Endothelial cell of umbilical vein (primary cell): ENCODE results near the gene CYP8B1. TPM values are rescaled to one million over a fixed set of nuclear protein-coding genes. Genes with fewer than 3 reads are reported as not detected.

Experiments
- BruUV-seq: library from RNA; stranded (reverse); fragments of 400-500 nt; replicated peaks from 2 replicates; lab custom pipeline; 2021; lab: Mats Ljungman, UMichigan
- CTCF ChIA-PET: fragments of 300-600, 350-600 bp; sonication (Branson Sonifier 250); formaldehyde crosslinking; loops from one replicate; lab custom pipeline; 2021; ENCODE audit warnings: antibody characterized with exemption, inconsistent platforms; lab: Charles Lee
- POLR2A ChIA-PET: fragments of 300-600, 350-600 bp; sonication (Branson Sonifier 250); formaldehyde crosslinking; loops from one replicate; lab custom pipeline; 2021; ENCODE audit warnings: antibody characterized with exemption, inconsistent platforms; lab: Charles Lee
- DNase-seq: peaks from one replicate; pipeline ENCODE4 v3.0.0-alpha.2; 2011; ENCODE audit warnings: low read depth, low spot score
- FAIRE-seq: peaks from 2 replicates; lab custom pipeline; 2011; peaks lifted over from hg19 to GRCh38; lab: Jason Lieb, UNC
- H2AFZ ChIP-seq: 2 replicates; pipeline ENCODE4 v1.6.0; 2012; ENCODE audit warnings: low read depth, low read length, control low read depth, inconsistent platforms
- H3K27ac ChIP-seq: 2 replicates; pipeline ENCODE4 v1.5.1; 2011; ENCODE audit warnings: low read depth, mild to moderate bottlenecking, control low read depth, low read length, moderate library complexity; ENCODE audit not compliant: insufficient read depth
- H3K27me3 ChIP-seq, 2 experiments: 2 replicates each; pipeline versions ENCODE4 v1.6.0 to v1.6.1; 2011; ENCODE audit warnings: low read length in 2 of 2, mixed read lengths in 1 of 2; ENCODE audit not compliant: control insufficient read depth in 2 of 2, insufficient read depth in 2 of 2
- H3K36me3 ChIP-seq, 2 experiments: 2 replicates in 1 of 2; 3 replicates in 1 of 2; pipeline ENCODE4 v1.5.1; 2011; ENCODE audit warnings: low read length in 2 of 2, mild to moderate bottlenecking in 1 of 2, moderate library complexity in 1 of 2; ENCODE audit not compliant: control insufficient read depth in 2 of 2, insufficient read depth in 2 of 2; ENCODE audit errors: extremely low read depth in 1 of 2
- H3K4me1 ChIP-seq: 3 replicates; pipeline ENCODE4 v1.5.1; 2011; ENCODE audit warnings: mild to moderate bottlenecking, low read length; ENCODE audit not compliant: control insufficient read depth, insufficient read depth; ENCODE audit errors: extremely low read depth
- H3K4me2 ChIP-seq: 2 replicates; pipeline ENCODE4 v1.6.1; 2011; ENCODE audit warnings: low read length, control low read depth, mixed read lengths; ENCODE audit not compliant: insufficient read depth
- H3K4me3 ChIP-seq, 3 experiments: fragments of 200-600 bp in 1 of 3; sonication (generic), shearing (Covaris generic) in 1 of 3; replicated peaks in 1 of 3; 2 replicates each; pipeline ENCODE4 v1.5.1; 2011 to 2016; ENCODE audit warnings: control low read depth in 3 of 3, low read length in 3 of 3, mild to moderate bottlenecking in 2 of 3, inconsistent platforms in 1 of 3, low read depth in 1 of 3, moderate library complexity in 1 of 3; ENCODE audit not compliant: insufficient read depth in 1 of 3
- H3K79me2 ChIP-seq: 2 replicates; pipeline ENCODE4 v1.6.0; 2012; ENCODE audit warnings: low read length, inconsistent platforms; ENCODE audit not compliant: control insufficient read depth, insufficient read depth
- H3K9ac ChIP-seq: replicated peaks from 2 replicates; pipeline ENCODE3; 2011; ENCODE audit warnings: low read length, control low read depth; ENCODE audit not compliant: insufficient read depth; ENCODE audit errors: extremely low read depth
- H3K9me1 ChIP-seq: replicated peaks from 3 replicates; pipeline ENCODE4 v1.6.0; 2011; ENCODE audit warnings: mild to moderate bottlenecking, low read length; ENCODE audit not compliant: control insufficient read depth, insufficient read depth; ENCODE audit errors: extremely low read depth
- H3K9me3 ChIP-seq: replicated peaks from 2 replicates; pipeline ENCODE4 v1.5.1; 2012; ENCODE audit warnings: low read length, inconsistent platforms; ENCODE audit not compliant: control insufficient read depth, insufficient read depth
- H4K20me1 ChIP-seq: replicated peaks from 2 replicates; pipeline ENCODE3; 2011; ENCODE audit warnings: mild to moderate bottlenecking, low read length; ENCODE audit not compliant: control insufficient read depth, insufficient read depth; ENCODE audit errors: extremely low read depth
- CTCF ChIP-seq, 2 donors: IDR thresholded peaks; 1 replicate in 1 of 2; 2 replicates in 1 of 2; pipeline ENCODE4 v1.5.1; 2011; ENCODE audit warnings: low read length in 2 of 2, mild to moderate bottlenecking in 2 of 2, moderate library complexity in 2 of 2, control low read depth in 1 of 2, inconsistent platforms in 1 of 2, low read depth in 1 of 2; ENCODE audit not compliant: insufficient read depth in 1 of 2; ENCODE audit errors: extremely low read depth in 1 of 2
- FOS ChIP-seq: IDR thresholded peaks from 2 replicates; pipeline ENCODE4 v1.6.1; 2011; ENCODE audit warnings: mild to moderate bottlenecking, low read length, moderate library complexity, borderline replicate concordance; ENCODE audit not compliant: insufficient read depth
- POLR2A ChIP-seq: IDR thresholded peaks from 2 replicates; pipeline ENCODE4 v1.6.1; 2012; ENCODE audit warnings: low read depth, mild to moderate bottlenecking, control low read depth, low read length
- dilution Hi-C: fragments of 300-500 bp; cut with MboI; formaldehyde crosslinking; loops from one replicate; pipeline ENCODE4 v1.15.0; 2019; ENCODE audit warnings: low sequenced_read_pairs; ENCODE audit not compliant: extremely low pct_ligation_motif_present
- intact Hi-C: fragments of 100-400 bp; cut with micrococcal nuclease; formaldehyde crosslinking; loops from one replicate; pipeline ENCODE4 v1.10.0; 2022
- polyA plus RNA-seq, 4 experiments: library from polyadenylated mRNA; depleted of rRNA in 3 of 4; stranded (reverse) in 3 of 4; unstranded in 1 of 4; fragments of >200 nt; gene quantifications; 2 replicates each; pipeline versions ENCODE4 v1.2.1 to v1.2.3, GENCODE V29; 2011 to 2012; ENCODE audit warnings: missing spikeins in 1 of 4
- total RNA-seq: library from RNA; stranded (reverse); gene quantifications from 2 replicates; pipeline ENCODE4 v1.2.3, GENCODE V29; 2021

The CYP8B1 gene
- total and polyA plus RNA-seq, 2 donors (not counting 3 experiments of a cell fraction or from before 2014, with no cell fraction given), result not detected

- Histone ChIP-seq H3K4me2 (no peak overlapping the region), H4K20me1 (no peaks in the 10 kb centered on the region), H3K27me3 (peaks cover 2 to 14% of the 10 kb centered on the region in 2 experiments), H3K4me3 (no peak overlapping the region), H3K9me3 (no peaks in the 10 kb centered on the region), H3K4me1 (no peaks in the 10 kb centered on the region), H3K79me2 (no peaks in the 10 kb centered on the region), H3K9me1 (no peaks in the 10 kb centered on the region), H3K27ac (no peak overlapping the region), H3K9ac (no peak overlapping the region), H3K36me3 (no peaks in the 10 kb centered on the region), H2AFZ (no peak overlapping the region)
- CTCF ChIA-PET, result interaction anchor here (1.2 kb wide), 2 partner anchors 14 to 34 kb away, joined by 3 read pairs; no protein-coding TSS in a partner anchor
- BruUV-seq, result no TSS peak
- intact Hi-C loops (no loop called here), dilution Hi-C loops (no loop called here)
- POLR2A ChIA-PET, result no interaction called here
- TF ChIP-seq POLR2A, result no peak
- DNase-seq, result no peak
- FAIRE-seq, result no peak
These were observed 28.8 kb downstream of the CYP8B1 start for GRCh38 chr3:42846685-42847522.

GRCh38 chr3:42844815-42845214 is 30.9 kb downstream of the CYP8B1 start:
- Histone ChIP-seq H3K79me2 (no peaks in the 10 kb centered on the region), H3K9me3 (no peaks in the 10 kb centered on the region), H3K4me2 (no peak overlapping the region), H3K27me3 (peaks cover 2 to 10% of the 10 kb centered on the region in 2 experiments), H3K9ac (no peak overlapping the region), H2AFZ (no peak overlapping the region), H4K20me1 (no peaks in the 10 kb centered on the region), H3K9me1 (no peaks in the 10 kb centered on the region), H3K27ac (no peak overlapping the region), H3K36me3 (no peaks in the 10 kb centered on the region), H3K4me1 (no peaks in the 10 kb centered on the region), H3K4me3 (no peak overlapping the region)
- TF ChIP-seq FOS (no peak), CTCF (IDR thresholded peaks at IDR 0.05; ENCODE audit: extremely low read depth in 1 of 2, insufficient read depth in 1 of 2, low read depth in 1 of 2, low read length in 2 of 2) (no peak)
- CTCF ChIA-PET, result no interaction called here
- FAIRE-seq, result no peak
- POLR2A ChIA-PET, result no interaction called here
- intact Hi-C loops, result no loop called here
- dilution Hi-C loops, result no loop called here
- DNase-seq, result no peak
- BruUV-seq, result no TSS peak
